SK-N-SH (cell line): ENCODE results near the gene TEKTIP1.

Experiments used
- EP300 ChIP-seq, 2 experiments: IDR thresholded peaks; 2 replicates each; pipeline versions ENCODE4 v1.4.0 to v1.6.1; 2012; ENCODE audit warnings: borderline replicate concordance in 1 of 2, low read depth in 1 of 2, low read length in 1 of 2
- FOXJ3 ChIP-seq: sonication (generic); formaldehyde crosslinking; IDR thresholded peaks from 2 replicates; pipeline ENCODE4 v1.5.1; 2020; ENCODE audit warnings: mild to moderate bottlenecking, missing genetic modification reagents
- RAD21 ChIP-seq: IDR thresholded peaks from 2 replicates; pipeline ENCODE4 v1.6.1; 2012; ENCODE audit warnings: mild to moderate bottlenecking, low read length
- TAF1 ChIP-seq: IDR thresholded peaks from 2 replicates; pipeline ENCODE4 v1.6.1; 2012; ENCODE audit warnings: low read depth, mild to moderate bottlenecking, low read length, moderate library complexity, borderline replicate concordance
- YY1 ChIP-seq: IDR thresholded peaks from 2 replicates; pipeline ENCODE4 v1.4.0; 2012; ENCODE audit warnings: low read depth, mild to moderate bottlenecking
- TF ChIP-seq, protein P1 (sequence below): fragments of 200-600 bp; sonication (generic); IDR thresholded peaks from 2 replicates; pipeline ENCODE4 v1.6.1; 2017; ENCODE audit warnings: antibody characterized with exemption, mild to moderate bottlenecking, moderate library complexity
- TF ChIP-seq, protein P2 (sequence below): IDR thresholded peaks from 2 replicates; pipeline ENCODE4 v1.6.1; 2012; ENCODE audit warnings: mild to moderate bottlenecking, low read depth, low read length, moderate library complexity
- TF ChIP-seq, protein P3 (sequence below): IDR thresholded peaks from 2 replicates; pipeline ENCODE4; 2012
- TF ChIP-seq, protein P4 (sequence below): IDR thresholded peaks from 2 replicates; pipeline ENCODE4 v1.4.0; 2012; ENCODE audit warnings: low read depth, borderline replicate concordance
- TF ChIP-seq, protein P5 (sequence below): IDR thresholded peaks from 2 replicates; pipeline ENCODE4 v1.4.0; 2012; ENCODE audit warnings: low read depth

DNA sequence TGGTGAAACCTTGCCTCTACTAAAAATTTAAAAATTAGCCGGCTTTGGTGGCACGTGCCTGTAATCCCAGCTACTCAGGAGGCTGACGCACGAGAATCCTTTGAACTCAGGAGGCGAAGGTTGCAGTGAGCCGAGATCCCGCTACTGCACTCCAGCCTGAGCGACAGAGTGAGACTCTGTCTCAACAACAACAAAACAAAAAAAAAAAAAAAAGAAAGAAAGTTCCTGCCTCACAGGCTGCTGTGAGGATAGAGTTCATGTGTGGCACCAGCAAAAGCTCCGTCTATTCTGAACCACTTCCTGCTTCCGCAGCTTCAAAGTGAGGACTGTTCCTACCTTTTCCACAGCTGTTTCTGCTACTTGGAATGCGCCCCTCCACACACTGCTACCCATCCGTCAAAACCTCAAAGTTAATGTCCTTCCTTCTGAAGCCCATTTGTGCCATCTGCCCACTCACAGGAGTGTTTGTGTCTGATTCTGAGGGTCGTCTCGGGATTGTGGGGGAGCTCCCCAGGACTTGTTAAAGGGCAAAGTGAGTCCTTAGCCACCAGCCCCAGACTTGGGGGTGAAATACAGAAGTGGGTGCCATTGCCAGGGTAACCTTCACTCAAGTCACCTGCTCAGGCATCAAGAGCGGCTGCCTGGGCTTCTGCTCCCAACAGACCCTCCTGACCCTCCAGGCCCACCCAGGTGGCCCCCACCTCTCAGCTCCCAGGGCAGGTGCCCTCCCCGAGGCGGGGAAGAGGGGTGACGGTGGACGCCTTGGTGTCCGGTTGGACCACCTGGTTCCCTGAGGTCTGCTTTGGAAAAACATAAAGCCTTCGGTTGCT is 15.5 kb downstream of the TEKTIP1 start:
- TF ChIP-seq TAF1 = no peak
- TF ChIP-seq, protein P1, sequence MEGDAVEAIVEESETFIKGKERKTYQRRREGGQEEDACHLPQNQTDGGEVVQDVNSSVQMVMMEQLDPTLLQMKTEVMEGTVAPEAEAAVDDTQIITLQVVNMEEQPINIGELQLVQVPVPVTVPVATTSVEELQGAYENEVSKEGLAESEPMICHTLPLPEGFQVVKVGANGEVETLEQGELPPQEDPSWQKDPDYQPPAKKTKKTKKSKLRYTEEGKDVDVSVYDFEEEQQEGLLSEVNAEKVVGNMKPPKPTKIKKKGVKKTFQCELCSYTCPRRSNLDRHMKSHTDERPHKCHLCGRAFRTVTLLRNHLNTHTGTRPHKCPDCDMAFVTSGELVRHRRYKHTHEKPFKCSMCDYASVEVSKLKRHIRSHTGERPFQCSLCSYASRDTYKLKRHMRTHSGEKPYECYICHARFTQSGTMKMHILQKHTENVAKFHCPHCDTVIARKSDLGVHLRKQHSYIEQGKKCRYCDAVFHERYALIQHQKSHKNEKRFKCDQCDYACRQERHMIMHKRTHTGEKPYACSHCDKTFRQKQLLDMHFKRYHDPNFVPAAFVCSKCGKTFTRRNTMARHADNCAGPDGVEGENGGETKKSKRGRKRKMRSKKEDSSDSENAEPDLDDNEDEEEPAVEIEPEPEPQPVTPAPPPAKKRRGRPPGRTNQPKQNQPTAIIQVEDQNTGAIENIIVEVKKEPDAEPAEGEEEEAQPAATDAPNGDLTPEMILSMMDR = no peak
- TF ChIP-seq, protein P2, sequence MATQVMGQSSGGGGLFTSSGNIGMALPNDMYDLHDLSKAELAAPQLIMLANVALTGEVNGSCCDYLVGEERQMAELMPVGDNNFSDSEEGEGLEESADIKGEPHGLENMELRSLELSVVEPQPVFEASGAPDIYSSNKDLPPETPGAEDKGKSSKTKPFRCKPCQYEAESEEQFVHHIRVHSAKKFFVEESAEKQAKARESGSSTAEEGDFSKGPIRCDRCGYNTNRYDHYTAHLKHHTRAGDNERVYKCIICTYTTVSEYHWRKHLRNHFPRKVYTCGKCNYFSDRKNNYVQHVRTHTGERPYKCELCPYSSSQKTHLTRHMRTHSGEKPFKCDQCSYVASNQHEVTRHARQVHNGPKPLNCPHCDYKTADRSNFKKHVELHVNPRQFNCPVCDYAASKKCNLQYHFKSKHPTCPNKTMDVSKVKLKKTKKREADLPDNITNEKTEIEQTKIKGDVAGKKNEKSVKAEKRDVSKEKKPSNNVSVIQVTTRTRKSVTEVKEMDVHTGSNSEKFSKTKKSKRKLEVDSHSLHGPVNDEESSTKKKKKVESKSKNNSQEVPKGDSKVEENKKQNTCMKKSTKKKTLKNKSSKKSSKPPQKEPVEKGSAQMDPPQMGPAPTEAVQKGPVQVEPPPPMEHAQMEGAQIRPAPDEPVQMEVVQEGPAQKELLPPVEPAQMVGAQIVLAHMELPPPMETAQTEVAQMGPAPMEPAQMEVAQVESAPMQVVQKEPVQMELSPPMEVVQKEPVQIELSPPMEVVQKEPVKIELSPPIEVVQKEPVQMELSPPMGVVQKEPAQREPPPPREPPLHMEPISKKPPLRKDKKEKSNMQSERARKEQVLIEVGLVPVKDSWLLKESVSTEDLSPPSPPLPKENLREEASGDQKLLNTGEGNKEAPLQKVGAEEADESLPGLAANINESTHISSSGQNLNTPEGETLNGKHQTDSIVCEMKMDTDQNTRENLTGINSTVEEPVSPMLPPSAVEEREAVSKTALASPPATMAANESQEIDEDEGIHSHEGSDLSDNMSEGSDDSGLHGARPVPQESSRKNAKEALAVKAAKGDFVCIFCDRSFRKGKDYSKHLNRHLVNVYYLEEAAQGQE = no peak
- TF ChIP-seq YY1 = no peak
- no peak for TF ChIP-seq FOXJ3 (CRISPR knock-in tag)
- TF ChIP-seq EP300 (IDR thresholded peaks at IDR 0.05; ENCODE audit: borderline replicate concordance in 1 of 2, low read depth in 1 of 2, low read length in 1 of 2) = no peak
- TF ChIP-seq, protein P3, sequence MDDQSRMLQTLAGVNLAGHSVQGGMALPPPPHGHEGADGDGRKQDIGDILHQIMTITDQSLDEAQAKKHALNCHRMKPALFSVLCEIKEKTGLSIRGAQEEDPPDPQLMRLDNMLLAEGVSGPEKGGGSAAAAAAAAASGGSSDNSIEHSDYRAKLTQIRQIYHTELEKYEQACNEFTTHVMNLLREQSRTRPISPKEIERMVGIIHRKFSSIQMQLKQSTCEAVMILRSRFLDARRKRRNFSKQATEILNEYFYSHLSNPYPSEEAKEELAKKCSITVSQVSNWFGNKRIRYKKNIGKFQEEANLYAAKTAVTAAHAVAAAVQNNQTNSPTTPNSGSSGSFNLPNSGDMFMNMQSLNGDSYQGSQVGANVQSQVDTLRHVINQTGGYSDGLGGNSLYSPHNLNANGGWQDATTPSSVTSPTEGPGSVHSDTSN = no peak
- TF ChIP-seq, protein P4, sequence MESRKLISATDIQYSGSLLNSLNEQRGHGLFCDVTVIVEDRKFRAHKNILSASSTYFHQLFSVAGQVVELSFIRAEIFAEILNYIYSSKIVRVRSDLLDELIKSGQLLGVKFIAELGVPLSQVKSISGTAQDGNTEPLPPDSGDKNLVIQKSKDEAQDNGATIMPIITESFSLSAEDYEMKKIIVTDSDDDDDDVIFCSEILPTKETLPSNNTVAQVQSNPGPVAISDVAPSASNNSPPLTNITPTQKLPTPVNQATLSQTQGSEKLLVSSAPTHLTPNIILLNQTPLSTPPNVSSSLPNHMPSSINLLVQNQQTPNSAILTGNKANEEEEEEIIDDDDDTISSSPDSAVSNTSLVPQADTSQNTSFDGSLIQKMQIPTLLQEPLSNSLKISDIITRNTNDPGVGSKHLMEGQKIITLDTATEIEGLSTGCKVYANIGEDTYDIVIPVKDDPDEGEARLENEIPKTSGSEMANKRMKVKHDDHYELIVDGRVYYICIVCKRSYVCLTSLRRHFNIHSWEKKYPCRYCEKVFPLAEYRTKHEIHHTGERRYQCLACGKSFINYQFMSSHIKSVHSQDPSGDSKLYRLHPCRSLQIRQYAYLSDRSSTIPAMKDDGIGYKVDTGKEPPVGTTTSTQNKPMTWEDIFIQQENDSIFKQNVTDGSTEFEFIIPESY = no peak
- no peak for TF ChIP-seq RAD21
- TF ChIP-seq, protein P5, sequence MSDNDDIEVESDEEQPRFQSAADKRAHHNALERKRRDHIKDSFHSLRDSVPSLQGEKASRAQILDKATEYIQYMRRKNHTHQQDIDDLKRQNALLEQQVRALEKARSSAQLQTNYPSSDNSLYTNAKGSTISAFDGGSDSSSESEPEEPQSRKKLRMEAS = no peak
